GM23338 (cell line): Measurements from ENCODE around the gene CCDC106. TPM values are rescaled to one million over a fixed set of nuclear protein-coding genes. Genes with fewer than 3 reads are reported as not detected.

Experiments
- ATAC-seq: fragments of 200-7000 bp; cut with Tn5 transposase; 3 replicates; pipeline ENCODE4 v1.9.1; 2020
- DNase-seq: peaks from one replicate; pipeline ENCODE4 v3.0.0-alpha.2; 2015; ENCODE audit warnings: low spot score
- H2AFZ ChIP-seq: fragments of 200-600 bp; sonication (generic); 2 replicates; pipeline ENCODE4 v1.8.0; 2016; ENCODE audit warnings: antibody characterized with exemption, mild to moderate bottlenecking, moderate library complexity
- H3F3A ChIP-seq: fragments of 200-600 bp; sonication (generic); replicated peaks from 2 replicates; pipeline ENCODE4 v1.8.0; 2017; ENCODE audit warnings: antibody characterized with exemption, mixed run types, low read depth
- H3K27ac ChIP-seq: fragments of 200-600 bp; sonication (generic); 2 replicates; pipeline ENCODE4 v1.6.1; 2016; ENCODE audit warnings: low read depth
- H3K27me3 ChIP-seq: fragments of 200-600 bp; sonication (generic); 2 replicates; pipeline ENCODE4 v1.8.0; 2016; ENCODE audit warnings: mild to moderate bottlenecking, mixed run types, moderate library complexity; ENCODE audit not compliant: insufficient read depth
- H3K36me3 ChIP-seq: fragments of 200-600 bp; sonication (generic); 2 replicates; pipeline ENCODE4 v1.8.0; 2016; ENCODE audit warnings: mild to moderate bottlenecking; ENCODE audit not compliant: insufficient read depth
- H3K4me1 ChIP-seq: fragments of 200-600 bp; sonication (generic); 2 replicates; pipeline ENCODE4 v1.8.0; 2016; ENCODE audit warnings: mild to moderate bottlenecking, moderate library complexity; ENCODE audit not compliant: insufficient read depth
- H3K4me2 ChIP-seq: fragments of 200-600 bp; sonication (generic); 2 replicates; pipeline ENCODE4 v1.7.1; 2017; ENCODE audit warnings: mixed run types
- H3K4me3 ChIP-seq: fragments of 200-600 bp; sonication (generic); 2 replicates; pipeline ENCODE4 v1.6.1; 2016; ENCODE audit warnings: mixed run types
- H3K79me2 ChIP-seq: fragments of 200-600 bp; sonication (generic); replicated peaks from 2 replicates; pipeline ENCODE4 v1.8.0; 2017; ENCODE audit warnings: mild to moderate bottlenecking; ENCODE audit not compliant: insufficient read depth
- H3K9me2 ChIP-seq: fragments of 200-600 bp; sonication (generic); 2 replicates; pipeline ENCODE4 v1.8.0; 2017; ENCODE audit not compliant: insufficient read depth
- H4K20me1 ChIP-seq: fragments of 200-600 bp; sonication (generic); replicated peaks from 2 replicates; pipeline ENCODE4 v1.8.0; 2017; ENCODE audit warnings: mild to moderate bottlenecking; ENCODE audit not compliant: insufficient read depth
- H3K27ac Mint-ChIP-seq: 2 replicates; pipeline ENCODE4 v1.8.0; 2020; ENCODE audit warnings: inconsistent platforms, mild to moderate bottlenecking, moderate library complexity, mixed read lengths
- H3K27me3 Mint-ChIP-seq: 3 replicates; pipeline ENCODE4 v1.8.0; 2022; ENCODE audit warnings: low read depth, mild to moderate bottlenecking, moderate library complexity, mixed read lengths, inconsistent platforms; ENCODE audit not compliant: insufficient read depth, poor library complexity
- H3K36me3 Mint-ChIP-seq: 3 replicates; pipeline ENCODE4 v1.8.0; 2021; ENCODE audit warnings: low read depth, mild to moderate bottlenecking, inconsistent platforms, moderate library complexity, mixed read lengths
- H3K4me1 Mint-ChIP-seq: 3 replicates; pipeline ENCODE4 v1.8.0; 2020; ENCODE audit warnings: mild to moderate bottlenecking, inconsistent platforms, mixed read lengths
- H3K4me3 Mint-ChIP-seq: 3 replicates; pipeline ENCODE4 v1.8.0; 2021; ENCODE audit warnings: moderate library complexity, mild to moderate bottlenecking, inconsistent platforms, mixed read lengths
- H3K9me3 Mint-ChIP-seq: 3 replicates; pipeline ENCODE4 v1.8.0; 2020; ENCODE audit warnings: moderate library complexity, mild to moderate bottlenecking, inconsistent platforms, mixed read lengths
- CREB1 ChIP-seq: fragments of 250-450 bp; sonication (Bioruptor Pico); IDR thresholded peaks from 2 replicates; pipeline ENCODE4 v1.5.0; 2020; ENCODE audit warnings: low read depth, mild to moderate bottlenecking, moderate library complexity
- CTCF ChIP-seq, 2 experiments: fragments of 200-600 bp in 1 of 2; sonication (generic) in 1 of 2; conservative IDR thresholded peaks; 2 replicates each; pipeline versions ENCODE4 v1.5.1 to v1.6.1; 2016 to 2017; ENCODE audit warnings: antibody characterized with exemption in 2 of 2, low read depth in 2 of 2, mild to moderate bottlenecking in 2 of 2, moderate library complexity in 1 of 2
- ETS1 ChIP-seq: IDR thresholded peaks from 2 replicates; pipeline ENCODE4 v1.6.1; 2016; ENCODE audit warnings: antibody characterized with exemption
- JUNB ChIP-seq: IDR thresholded peaks from one replicate; pipeline ENCODE4 v1.6.1; 2016; ENCODE audit warnings: antibody characterized with exemption; ENCODE audit not compliant: unreplicated experiment
- POLR2AphosphoS5 ChIP-seq: IDR thresholded peaks from 2 replicates; pipeline ENCODE4 v1.6.1; 2016; ENCODE audit warnings: antibody characterized with exemption, low read depth
- STAT1 ChIP-seq: IDR thresholded peaks from one replicate; pipeline ENCODE4 v1.6.1; 2016; ENCODE audit warnings: antibody characterized with exemption; ENCODE audit not compliant: unreplicated experiment
- ZNF114 ChIP-seq: fragments of 250-450 bp; sonication (Bioruptor Pico); IDR thresholded peaks from 2 replicates; pipeline ENCODE4 v1.5.0; 2020; ENCODE audit warnings: mild to moderate bottlenecking, moderate library complexity
- polyA plus RNA-seq: library from polyadenylated mRNA; unstranded; fragments of >200 nt; fragmentation: Nextera tagmentation; extraction: Ambion mirVana; gene quantifications from 2 replicates; pipeline ENCODE4 v1.2.1, GENCODE V29; 2016
- total RNA-seq: library from RNA; depleted of rRNA; stranded (reverse); fragments of >200 nt; shearing (Covaris generic); gene quantifications from 2 replicates; pipeline ENCODE4 v1.2.3, GENCODE V29; 2014

CCDC106 gene
- total and polyA plus RNA-seq, 2 experiments from 2014 or later: 12.0 to 17.6 TPM

GRCh38 chr19:55676889-55677505, 29.0 kb downstream of the CCDC106 start:
- peaks cover 25% of the 10 kb centered on the region for H3K4me1 Mint-ChIP-seq
- H3K27ac Mint-ChIP-seq: no peak overlapping the region; the same call in 1 of the 2 replicates
- H3K4me3 Mint-ChIP-seq: peak overlapping the region; percentile 96
- H3K27me3 ChIP-seq: no peaks in the 10 kb centered on the region
- ATAC-seq (no peak), DNase-seq (no peak)
- H3K36me3 ChIP-seq: peaks cover 8% of the 10 kb centered on the region; the same call in 1 of the 2 replicates
- peak overlapping the region; percentile 96; the same call in 1 of the 2 replicates for H3K4me3 ChIP-seq
- no peaks in the 10 kb centered on the region for H3K9me2 ChIP-seq
- peaks cover 62% of the 10 kb centered on the region for H3K79me2 ChIP-seq
- H3K36me3 Mint-ChIP-seq: peaks cover 50% of the 10 kb centered on the region
- no peak for TF ChIP-seq CREB1 (CRISPR knock-in tag)
- no peak for TF ChIP-seq STAT1
- H3K27ac ChIP-seq: no peak overlapping the region
- H3F3A ChIP-seq: peaks cover 26% of the 10 kb centered on the region; the same call in 1 of the 2 replicates
- H3K27me3 Mint-ChIP-seq: peaks cover 20% of the 10 kb centered on the region
- H3K9me3 Mint-ChIP-seq: peaks cover 4% of the 10 kb centered on the region; the same call in 2 of the 3 replicates
- 0 out of 2 replicates have a peak overlapping the region, but pooled peaks have one; percentile 98 for H3K4me2 ChIP-seq
- H2AFZ ChIP-seq: no peak overlapping the region
- H3K4me1 ChIP-seq: peaks cover 30% of the 10 kb centered on the region
- peaks cover 48% of the 10 kb centered on the region for H4K20me1 ChIP-seq

GRCh38 chr19:55677572-55678028, 29.6 kb downstream of the CCDC106 start:
- Histone ChIP-seq H3K36me3 (peaks cover 8% of the 10 kb centered on the region; the same call in 1 of the 2 replicates), H3K79me2 (peaks cover 60% of the 10 kb centered on the region), H3K4me3 (no peak overlapping the region), H4K20me1 (peaks cover 46% of the 10 kb centered on the region), H3F3A (peaks cover 21% of the 10 kb centered on the region; the same call in 1 of the 2 replicates), H3K4me1 (peaks cover 24% of the 10 kb centered on the region), H3K4me2 (no peak overlapping the region), H3K27me3 (no peaks in the 10 kb centered on the region), H3K9me2 (no peaks in the 10 kb centered on the region), H2AFZ (no peak overlapping the region), H3K27ac (no peak overlapping the region)
- Mint-ChIP-seq H3K36me3 (peaks cover 44% of the 10 kb centered on the region), H3K4me3 (no peak overlapping the region), H3K27ac (no peak overlapping the region), H3K27me3 (peaks cover 15% of the 10 kb centered on the region), H3K9me3 (peaks cover 4% of the 10 kb centered on the region; the same call in 2 of the 3 replicates), H3K4me1 (peaks cover 20% of the 10 kb centered on the region)
- no peak for ATAC-seq
- no peak for DNase-seq
- TF ChIP-seq CTCF (conservative IDR thresholded peaks at IDR 0.05; ENCODE audit: low read depth in 2 of 2): no peak
- no peak for TF ChIP-seq ZNF114 (CRISPR knock-in tag)
- no peak for TF ChIP-seq JUNB
- no peak for TF ChIP-seq POLR2AphosphoS5
- no peak for TF ChIP-seq ETS1
